ENCODE results near the gene ULK4.

ULK4 gene

DNA sequence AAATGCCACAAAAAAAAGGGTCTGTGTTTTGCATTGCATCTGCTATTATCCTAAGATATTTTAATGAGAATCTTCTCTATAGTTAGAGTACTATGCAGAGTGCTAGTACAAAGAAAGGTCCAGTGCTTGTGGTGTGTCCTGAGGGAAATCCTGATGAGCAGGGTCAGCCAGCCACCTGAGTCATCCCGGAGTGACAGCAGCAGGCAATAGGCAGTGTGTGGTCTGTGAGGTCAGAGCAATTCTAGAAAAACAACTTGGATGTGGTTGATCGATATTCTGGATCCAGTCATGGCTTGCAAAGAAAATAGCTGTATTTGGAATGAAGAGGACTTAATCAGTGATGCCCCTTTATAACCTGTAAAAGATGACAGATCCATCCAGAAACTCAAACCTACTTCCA is 643.4 kb downstream of the ULK4 start:
- H3K4me3 ChIP-seq (ENCODE audit: low read length), result no peak overlapping the region
- no peak for TF ChIP-seq EZH2phosphoT487 (IDR thresholded peaks at IDR 0.05; ENCODE audit: borderline replicate concordance, low read length)
- TF ChIP-seq, protein P1, sequence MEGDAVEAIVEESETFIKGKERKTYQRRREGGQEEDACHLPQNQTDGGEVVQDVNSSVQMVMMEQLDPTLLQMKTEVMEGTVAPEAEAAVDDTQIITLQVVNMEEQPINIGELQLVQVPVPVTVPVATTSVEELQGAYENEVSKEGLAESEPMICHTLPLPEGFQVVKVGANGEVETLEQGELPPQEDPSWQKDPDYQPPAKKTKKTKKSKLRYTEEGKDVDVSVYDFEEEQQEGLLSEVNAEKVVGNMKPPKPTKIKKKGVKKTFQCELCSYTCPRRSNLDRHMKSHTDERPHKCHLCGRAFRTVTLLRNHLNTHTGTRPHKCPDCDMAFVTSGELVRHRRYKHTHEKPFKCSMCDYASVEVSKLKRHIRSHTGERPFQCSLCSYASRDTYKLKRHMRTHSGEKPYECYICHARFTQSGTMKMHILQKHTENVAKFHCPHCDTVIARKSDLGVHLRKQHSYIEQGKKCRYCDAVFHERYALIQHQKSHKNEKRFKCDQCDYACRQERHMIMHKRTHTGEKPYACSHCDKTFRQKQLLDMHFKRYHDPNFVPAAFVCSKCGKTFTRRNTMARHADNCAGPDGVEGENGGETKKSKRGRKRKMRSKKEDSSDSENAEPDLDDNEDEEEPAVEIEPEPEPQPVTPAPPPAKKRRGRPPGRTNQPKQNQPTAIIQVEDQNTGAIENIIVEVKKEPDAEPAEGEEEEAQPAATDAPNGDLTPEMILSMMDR (IDR thresholded peaks at IDR 0.05; ENCODE audit: low read depth, low read length, poor library complexity, severe bottlenecking), result no peak
- no peaks in the 10 kb centered on the region for H3F3A ChIP-seq (ENCODE audit: control insufficient read depth, insufficient read depth)
- no peaks in the 10 kb centered on the region for H3K79me2 ChIP-seq (ENCODE audit: control insufficient read depth, low read length)
- H3K4me1 ChIP-seq (ENCODE audit: control insufficient read depth, low read length), result no peaks in the 10 kb centered on the region
- no peaks in the 10 kb centered on the region for H3K27me3 ChIP-seq (ENCODE audit: control insufficient read depth, low read length)
- H3K9me3 ChIP-seq (ENCODE audit: control insufficient read depth, insufficient read depth, low read length), result no peaks in the 10 kb centered on the region
- H3K9me2 ChIP-seq (replicated peaks; ENCODE audit: control insufficient read depth, low read length), result no peaks in the 10 kb centered on the region
- H3K4me2 ChIP-seq (ENCODE audit: low read length), result no peak overlapping the region
- no peaks in the 10 kb centered on the region for H4K20me1 ChIP-seq (ENCODE audit: control insufficient read depth, insufficient read depth, low read depth, low read length)
- no peaks in the 10 kb centered on the region for H3K36me3 ChIP-seq (ENCODE audit: control insufficient read depth, low read length)
- no peak overlapping the region for H3K27ac ChIP-seq (ENCODE audit: low read depth, low read length)

DNA sequence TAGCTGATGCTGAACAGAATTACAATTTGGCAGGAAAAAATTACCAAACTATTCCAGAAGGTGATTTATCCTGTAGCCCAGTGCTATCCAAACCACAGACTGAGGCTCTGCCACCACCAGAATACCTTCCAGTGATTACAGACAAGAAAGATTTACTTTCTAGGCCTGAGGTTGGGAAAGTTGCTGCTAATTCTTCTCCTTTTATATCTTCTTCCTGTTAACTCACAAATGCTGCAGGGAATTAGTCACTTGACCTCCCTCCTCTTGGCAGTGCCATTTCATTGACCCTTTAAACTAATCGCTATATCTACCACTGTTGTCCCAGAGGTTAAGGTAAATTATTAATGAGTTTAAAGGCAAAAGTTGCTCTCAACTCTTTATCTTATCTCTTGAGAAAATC is 644.2 kb downstream of the ULK4 start:
- no peak overlapping the region for H3K4me3 ChIP-seq (ENCODE audit: low read length)
- no peaks in the 10 kb centered on the region for H3K9me2 ChIP-seq (replicated peaks; ENCODE audit: control insufficient read depth, low read length)
- H3K4me1 ChIP-seq (ENCODE audit: control insufficient read depth, low read length), result no peaks in the 10 kb centered on the region
- TF ChIP-seq, protein P1 (IDR thresholded peaks at IDR 0.05; ENCODE audit: low read depth, low read length, poor library complexity, severe bottlenecking), result no peak
- no peak for TF ChIP-seq EZH2phosphoT487 (IDR thresholded peaks at IDR 0.05; ENCODE audit: borderline replicate concordance, low read length)
- no peak overlapping the region for H3K4me2 ChIP-seq (ENCODE audit: low read length)
- no peaks in the 10 kb centered on the region for H3K9me3 ChIP-seq (ENCODE audit: control insufficient read depth, insufficient read depth, low read length)
- no peaks in the 10 kb centered on the region for H3K27me3 ChIP-seq (ENCODE audit: control insufficient read depth, low read length)
- no peaks in the 10 kb centered on the region for H3K36me3 ChIP-seq (ENCODE audit: control insufficient read depth, low read length)
- H4K20me1 ChIP-seq (ENCODE audit: control insufficient read depth, insufficient read depth, low read depth, low read length), result no peaks in the 10 kb centered on the region
- no peaks in the 10 kb centered on the region for H3F3A ChIP-seq (ENCODE audit: control insufficient read depth, insufficient read depth)
- no peaks in the 10 kb centered on the region for H3K79me2 ChIP-seq (ENCODE audit: control insufficient read depth, low read length)
- no peak overlapping the region for H3K27ac ChIP-seq (ENCODE audit: low read depth, low read length)

DNA sequence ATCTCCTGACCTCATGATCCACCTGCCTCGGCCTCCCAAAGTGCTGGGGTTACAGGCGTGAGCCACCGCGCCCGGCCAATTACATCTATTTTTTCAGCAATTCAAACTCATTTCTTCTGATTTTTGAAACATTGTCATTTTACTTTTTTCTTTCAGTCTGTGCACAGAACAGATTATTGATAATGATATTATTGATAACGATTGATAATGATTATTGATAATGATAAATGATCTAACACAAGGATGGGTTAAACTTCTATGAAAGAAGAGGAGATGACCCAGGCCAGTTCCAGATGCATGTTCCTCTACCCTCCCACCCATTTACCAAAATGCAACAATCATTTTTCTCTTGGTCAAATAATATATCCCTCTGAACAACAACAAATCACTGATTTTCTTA is 644.6 kb downstream of the ULK4 start:
- Histone ChIP-seq H3K79me2 (ENCODE audit: control insufficient read depth, low read length) (no peaks in the 10 kb centered on the region), H3F3A (ENCODE audit: control insufficient read depth, insufficient read depth) (no peaks in the 10 kb centered on the region), H3K9me3 (ENCODE audit: control insufficient read depth, insufficient read depth, low read length) (no peaks in the 10 kb centered on the region), H3K27ac (ENCODE audit: low read depth, low read length) (no peak overlapping the region), H3K36me3 (ENCODE audit: control insufficient read depth, low read length) (no peaks in the 10 kb centered on the region), H4K20me1 (ENCODE audit: control insufficient read depth, insufficient read depth, low read depth, low read length) (no peaks in the 10 kb centered on the region), H3K4me2 (ENCODE audit: low read length) (no peak overlapping the region), H3K9me2 (replicated peaks; ENCODE audit: control insufficient read depth, low read length) (no peaks in the 10 kb centered on the region), H3K4me1 (ENCODE audit: control insufficient read depth, low read length) (no peaks in the 10 kb centered on the region), H3K4me3 (ENCODE audit: low read length) (no peak overlapping the region), H3K27me3 (ENCODE audit: control insufficient read depth, low read length) (no peaks in the 10 kb centered on the region)
- TF ChIP-seq EZH2phosphoT487 (IDR thresholded peaks at IDR 0.05; ENCODE audit: borderline replicate concordance, low read length), result no peak
- TF ChIP-seq, protein P1 (IDR thresholded peaks at IDR 0.05; ENCODE audit: low read depth, low read length, poor library complexity, severe bottlenecking), result no peak

DNA sequence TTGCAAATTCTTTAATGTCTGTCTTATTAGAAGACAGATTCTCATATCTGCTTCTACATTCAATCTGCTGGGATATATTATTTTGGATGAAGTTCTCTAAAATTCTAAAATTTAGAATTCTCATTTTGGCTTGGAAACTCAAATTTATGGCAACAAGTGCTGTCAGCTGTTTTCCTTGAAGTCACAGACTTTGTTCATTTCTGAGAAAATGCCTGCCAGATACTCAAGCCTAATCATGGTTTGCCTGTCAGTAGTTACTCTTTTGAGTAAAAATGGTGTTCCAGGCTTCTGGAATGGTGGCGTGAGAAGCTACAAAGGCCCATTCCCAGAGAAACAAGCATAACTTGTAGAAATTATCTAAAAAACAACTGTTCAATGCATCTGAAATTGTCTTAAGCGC is 646.8 kb downstream of the ULK4 start:
- Histone ChIP-seq H3K4me1 (ENCODE audit: control insufficient read depth, low read length) (no peaks in the 10 kb centered on the region), H4K20me1 (ENCODE audit: control insufficient read depth, insufficient read depth, low read depth, low read length) (no peaks in the 10 kb centered on the region), H3K79me2 (ENCODE audit: control insufficient read depth, low read length) (no peaks in the 10 kb centered on the region), H3K36me3 (ENCODE audit: control insufficient read depth, low read length) (no peaks in the 10 kb centered on the region), H3K4me2 (ENCODE audit: low read length) (no peak overlapping the region), H3K9me3 (ENCODE audit: control insufficient read depth, insufficient read depth, low read length) (no peaks in the 10 kb centered on the region), H3K9me2 (replicated peaks; ENCODE audit: control insufficient read depth, low read length) (no peaks in the 10 kb centered on the region), H3F3A (ENCODE audit: control insufficient read depth, insufficient read depth) (no peaks in the 10 kb centered on the region), H3K4me3 (ENCODE audit: low read length) (no peak overlapping the region), H3K27me3 (ENCODE audit: control insufficient read depth, low read length) (no peaks in the 10 kb centered on the region), H3K27ac (ENCODE audit: low read depth, low read length) (no peak overlapping the region)
- TF ChIP-seq, protein P1 (IDR thresholded peaks at IDR 0.05; ENCODE audit: low read depth, low read length, poor library complexity, severe bottlenecking), result no peak
- TF ChIP-seq EZH2phosphoT487 (IDR thresholded peaks at IDR 0.05; ENCODE audit: borderline replicate concordance, low read length), result no peak

All from DOHH2 (cell line).